ENCODE data around the gene SPACA7. TPM values are rescaled to one million over a fixed set of nuclear protein-coding genes. Genes with fewer than 3 reads are reported as not detected.

Gene SPACA7
- total RNA-seq, 4 donors from 2014 or later = not detected

GRCh38 chr13:112330479-112331381 is 45.4 kb upstream of the SPACA7 start:
- TF ChIP-seq CTCF (IDR thresholded peaks at IDR 0.05) = no peak
- no peak for TF ChIP-seq POLR2A (IDR thresholded peaks at IDR 0.05)
- Histone ChIP-seq H3K27me3 (no peaks in the 10 kb centered on the region), H3K4me3 (peak overlapping the region in 2 of 4 donors; percentile 21 to 22), H3K9me3 (no peaks in the 10 kb centered on the region), H3K27ac (no peak overlapping the region), H3K4me1 (peaks cover 0 to 7% (median 0%) of the 10 kb centered on the region in 4 donors), H3K36me3 (no peaks in the 10 kb centered on the region)
- peak in 2 of 3 donors; percentile 49 to 59 for DNase-seq

GRCh38 chr13:112331675-112332074 is 44.5 kb upstream of the SPACA7 start:
- no peak for DNase-seq
- no peak overlapping the region for H3K27ac ChIP-seq
- H3K4me3 ChIP-seq = no peak overlapping the region
- H3K27me3 ChIP-seq = no peaks in the 10 kb centered on the region
- H3K4me1 ChIP-seq = peaks cover 0 to 7% (median 0%) of the 10 kb centered on the region in 4 donors
- H3K9me3 ChIP-seq = no peaks in the 10 kb centered on the region
- TF ChIP-seq CTCF (IDR thresholded peaks at IDR 0.05) = no peak
- H3K36me3 ChIP-seq = no peaks in the 10 kb centered on the region

- Histone ChIP-seq H3K9me3 (peaks cover 0 to 6% (median 0%) of the 10 kb centered on the region in 4 donors), H3K27ac (no peak overlapping the region), H3K4me3 (no peak overlapping the region), H3K36me3 (no peaks in the 10 kb centered on the region), H3K27me3 (no peaks in the 10 kb centered on the region), H3K4me1 (peaks cover 0 to 7% (median 0%) of the 10 kb centered on the region in 4 donors)
- no peak for DNase-seq
- TF ChIP-seq POLR2A (IDR thresholded peaks at IDR 0.05) (no peak), CTCF (IDR thresholded peaks at IDR 0.05) (no peak)
These were observed 43.4 kb upstream of the SPACA7 start for GRCh38 chr13:112332727-112333126.

- no peak for DNase-seq
- TF ChIP-seq CTCF (IDR thresholded peaks at IDR 0.05) (no peak), POLR2A (IDR thresholded peaks at IDR 0.05) (no peak)
- H3K4me1 ChIP-seq = peaks cover 0 to 7% (median 0%) of the 10 kb centered on the region in 4 donors
- no peaks in the 10 kb centered on the region for H3K27me3 ChIP-seq
- no peaks in the 10 kb centered on the region for H3K36me3 ChIP-seq
- no peak overlapping the region for H3K4me3 ChIP-seq
- H3K9me3 ChIP-seq = peaks cover 0 to 7% (median 0%) of the 10 kb centered on the region in 4 donors
- H3K27ac ChIP-seq = no peak overlapping the region
These were observed 42.2 kb upstream of the SPACA7 start for GRCh38 chr13:112333756-112334543.

- no peaks in the 10 kb centered on the region for H3K27me3 ChIP-seq
- TF ChIP-seq CTCF (IDR thresholded peaks at IDR 0.05) = no peak
- no peak for TF ChIP-seq POLR2A (IDR thresholded peaks at IDR 0.05)
These were observed 41.0 kb upstream of the SPACA7 start for GRCh38 chr13:112335135-112335534.

More at GRCh38 chr13:112335135-112335534, 41.0 kb upstream of the SPACA7 start:
- Histone ChIP-seq H3K27ac (no peak overlapping the region), H3K4me3 (no peak overlapping the region), H3K36me3 (no peaks in the 10 kb centered on the region), H3K4me1 (peaks cover 0 to 7% (median 0%) of the 10 kb centered on the region in 4 donors), H3K9me3 (peaks cover 0 to 7% (median 0%) of the 10 kb centered on the region in 4 donors)
- no peak for DNase-seq
